Neural crest cell (in vitro differentiated cells): ENCODE results near the gene A3GALT2. TPM values are rescaled to one million over a fixed set of nuclear protein-coding genes. Genes with fewer than 3 reads are reported as not detected.

Experiments
- DNase-seq: peaks from one replicate; pipeline ENCODE4 v3.0.0; 2021; ENCODE audit warnings: low read depth, mixed read lengths, low spot score
- H3K27ac Mint-ChIP-seq: one replicate; pipeline ENCODE4 v1.8.0; 2021; ENCODE audit warnings: mild to moderate bottlenecking, mixed read lengths; ENCODE audit not compliant: unreplicated experiment
- H3K27me3 Mint-ChIP-seq: 2 replicates; pipeline ENCODE4 v1.8.0; 2021; ENCODE audit warnings: low read depth, mild to moderate bottlenecking, mixed read lengths
- H3K36me3 Mint-ChIP-seq: 2 replicates; pipeline ENCODE4 v1.8.0; 2021; ENCODE audit warnings: low read depth, mild to moderate bottlenecking, mixed read lengths
- H3K4me1 Mint-ChIP-seq: 2 replicates; pipeline ENCODE4 v1.8.0; 2021; ENCODE audit warnings: mixed read lengths
- H3K4me3 Mint-ChIP-seq: one replicate; pipeline ENCODE4 v1.8.0; 2021; ENCODE audit warnings: mild to moderate bottlenecking, mixed read lengths
- H3K9me3 Mint-ChIP-seq: 2 replicates; pipeline ENCODE4 v1.8.0; 2021; ENCODE audit warnings: mixed read lengths
- total RNA-seq: library from RNA; stranded (reverse); gene quantifications from 2 replicates; pipeline ENCODE4 v1.2.1, GENCODE V29; 2021
- TF ChIP-seq, protein P1 (sequence below): fragments of 200-600 bp; sonication (generic); conservative IDR thresholded peaks from 2 replicates; pipeline ENCODE4 v1.5.0; 2021; ENCODE audit warnings: antibody characterized with exemption, mild to moderate bottlenecking

Gene A3GALT2
- total RNA-seq, 1 donor from 2014 or later = not detected

DNA sequence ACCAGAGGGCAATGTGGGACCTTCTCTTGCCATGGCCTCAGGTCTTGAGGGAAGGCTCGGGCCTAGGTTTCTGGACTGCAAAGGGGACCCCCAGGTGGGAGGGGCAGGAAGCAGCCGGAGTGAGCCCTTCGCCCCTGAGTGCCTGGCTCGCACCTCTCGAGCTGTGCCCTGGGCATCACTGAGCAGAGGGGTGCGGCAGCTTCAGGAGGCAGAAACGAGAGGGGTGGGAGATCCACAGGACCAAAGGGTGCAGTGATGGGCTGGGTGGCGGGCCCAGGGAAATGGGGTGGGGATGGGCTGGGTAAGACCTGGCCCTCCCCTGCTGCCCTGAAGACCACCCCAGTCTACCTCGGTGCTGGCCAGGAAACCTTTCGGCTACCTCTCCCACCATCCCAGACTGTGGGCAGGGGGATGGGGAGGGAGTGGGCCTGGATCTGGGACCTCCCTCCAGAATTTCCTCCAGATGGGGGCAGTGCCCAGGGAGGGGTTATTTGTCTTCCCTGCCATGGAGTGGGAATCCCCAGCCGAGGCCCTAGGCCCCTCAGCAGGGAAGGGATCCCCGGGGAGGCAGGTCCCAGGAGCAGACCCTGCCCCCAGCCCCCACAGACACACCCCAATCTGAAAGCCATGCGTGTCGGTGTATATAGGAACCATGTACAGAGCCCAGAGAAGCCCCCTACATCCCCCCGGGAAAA lies 21.3 kb downstream of the A3GALT2 start:
- H3K36me3 Mint-ChIP-seq = peaks cover 25% of the 10 kb centered on the region
- no peak overlapping the region for H3K27ac Mint-ChIP-seq
- H3K27me3 Mint-ChIP-seq = no peaks in the 10 kb centered on the region
- H3K4me1 Mint-ChIP-seq = peaks cover 4% of the 10 kb centered on the region
- no peak for DNase-seq
- TF ChIP-seq, protein P1, sequence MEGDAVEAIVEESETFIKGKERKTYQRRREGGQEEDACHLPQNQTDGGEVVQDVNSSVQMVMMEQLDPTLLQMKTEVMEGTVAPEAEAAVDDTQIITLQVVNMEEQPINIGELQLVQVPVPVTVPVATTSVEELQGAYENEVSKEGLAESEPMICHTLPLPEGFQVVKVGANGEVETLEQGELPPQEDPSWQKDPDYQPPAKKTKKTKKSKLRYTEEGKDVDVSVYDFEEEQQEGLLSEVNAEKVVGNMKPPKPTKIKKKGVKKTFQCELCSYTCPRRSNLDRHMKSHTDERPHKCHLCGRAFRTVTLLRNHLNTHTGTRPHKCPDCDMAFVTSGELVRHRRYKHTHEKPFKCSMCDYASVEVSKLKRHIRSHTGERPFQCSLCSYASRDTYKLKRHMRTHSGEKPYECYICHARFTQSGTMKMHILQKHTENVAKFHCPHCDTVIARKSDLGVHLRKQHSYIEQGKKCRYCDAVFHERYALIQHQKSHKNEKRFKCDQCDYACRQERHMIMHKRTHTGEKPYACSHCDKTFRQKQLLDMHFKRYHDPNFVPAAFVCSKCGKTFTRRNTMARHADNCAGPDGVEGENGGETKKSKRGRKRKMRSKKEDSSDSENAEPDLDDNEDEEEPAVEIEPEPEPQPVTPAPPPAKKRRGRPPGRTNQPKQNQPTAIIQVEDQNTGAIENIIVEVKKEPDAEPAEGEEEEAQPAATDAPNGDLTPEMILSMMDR = no peak
- H3K9me3 Mint-ChIP-seq = no peaks in the 10 kb centered on the region
- no peak overlapping the region for H3K4me3 Mint-ChIP-seq

DNA sequence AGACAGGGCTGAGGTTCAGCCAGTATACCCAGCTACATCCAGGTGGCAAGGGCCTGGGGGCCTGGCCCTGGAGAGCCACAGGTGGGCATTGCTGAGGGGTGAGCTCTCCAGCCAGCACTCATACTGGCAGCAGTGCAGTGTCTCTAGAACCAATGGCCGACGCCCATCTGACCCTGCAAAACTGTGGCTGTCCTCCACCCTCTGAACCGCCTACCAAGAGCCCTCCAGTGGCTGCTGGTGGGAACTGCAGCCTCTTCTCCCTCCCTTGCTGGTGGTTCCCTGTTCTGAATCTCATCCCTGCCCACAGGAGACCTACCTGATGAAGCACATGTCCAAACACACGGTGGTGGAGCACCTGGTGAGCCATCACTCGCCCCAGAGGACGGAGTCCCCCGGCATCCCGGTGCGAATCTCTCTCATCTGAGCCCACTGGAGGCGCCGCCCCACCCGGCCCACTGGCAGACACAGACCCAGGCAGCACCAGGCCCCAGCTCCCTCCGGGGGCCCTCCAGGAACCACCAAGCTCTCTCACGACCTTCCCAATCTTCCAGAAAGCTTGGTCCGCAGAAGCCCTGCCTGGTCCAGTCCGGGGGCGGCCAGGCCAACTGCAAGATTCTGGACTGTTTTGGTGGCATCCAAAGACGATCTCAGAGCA lies 22.1 kb downstream of the A3GALT2 start:
- H3K4me3 Mint-ChIP-seq = no peak overlapping the region
- H3K4me1 Mint-ChIP-seq = peaks cover 4% of the 10 kb centered on the region
- H3K27me3 Mint-ChIP-seq = no peaks in the 10 kb centered on the region
- no peaks in the 10 kb centered on the region for H3K9me3 Mint-ChIP-seq
- TF ChIP-seq, protein P1 = peak; percentile 76
- H3K36me3 Mint-ChIP-seq = peaks cover 30% of the 10 kb centered on the region
- DNase-seq = peak; percentile 69
- no peak overlapping the region for H3K27ac Mint-ChIP-seq

DNA sequence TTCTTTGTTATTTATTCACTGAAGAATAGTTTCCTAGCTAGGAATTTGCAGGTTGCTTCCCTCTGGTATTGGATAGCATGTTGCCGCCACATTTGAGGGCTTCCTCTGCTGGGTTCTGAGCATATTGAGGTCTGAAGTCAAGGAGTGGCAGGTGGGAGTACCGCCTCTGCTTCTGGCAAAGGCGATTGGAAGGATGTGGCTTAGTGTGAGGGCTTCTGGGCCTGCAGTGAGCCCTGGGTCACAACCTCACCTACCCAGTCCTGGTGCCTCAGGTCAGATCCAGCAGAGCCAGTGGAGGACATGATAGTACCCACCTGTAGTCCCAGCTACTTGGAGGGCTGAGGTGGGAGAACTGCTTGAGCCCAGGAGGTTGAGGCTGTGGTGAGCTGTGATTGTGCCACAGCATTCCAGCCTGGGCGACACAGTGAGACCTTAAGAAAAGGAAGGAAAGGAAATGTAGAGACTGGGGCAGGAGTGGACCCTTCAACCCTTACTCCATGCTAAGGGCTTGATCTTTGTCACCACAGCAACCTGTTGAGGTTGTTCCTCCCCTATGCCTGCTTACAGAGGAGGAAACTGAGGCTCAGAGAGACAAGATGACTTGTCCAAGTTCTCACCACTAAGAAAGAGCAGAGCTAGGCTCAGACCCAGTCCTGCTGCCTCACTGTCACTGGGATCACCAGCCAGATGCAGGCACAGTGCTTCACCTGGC lies 22.8 kb downstream of the A3GALT2 start:
- H3K4me1 Mint-ChIP-seq = peaks cover under 1% of the 10 kb centered on the region
- H3K27ac Mint-ChIP-seq = no peak overlapping the region
- no peaks in the 10 kb centered on the region for H3K9me3 Mint-ChIP-seq
- no peak overlapping the region for H3K4me3 Mint-ChIP-seq
- peaks cover 27% of the 10 kb centered on the region for H3K36me3 Mint-ChIP-seq
- TF ChIP-seq, protein P1 = no peak
- no peak for DNase-seq
- no peaks in the 10 kb centered on the region for H3K27me3 Mint-ChIP-seq

DNA sequence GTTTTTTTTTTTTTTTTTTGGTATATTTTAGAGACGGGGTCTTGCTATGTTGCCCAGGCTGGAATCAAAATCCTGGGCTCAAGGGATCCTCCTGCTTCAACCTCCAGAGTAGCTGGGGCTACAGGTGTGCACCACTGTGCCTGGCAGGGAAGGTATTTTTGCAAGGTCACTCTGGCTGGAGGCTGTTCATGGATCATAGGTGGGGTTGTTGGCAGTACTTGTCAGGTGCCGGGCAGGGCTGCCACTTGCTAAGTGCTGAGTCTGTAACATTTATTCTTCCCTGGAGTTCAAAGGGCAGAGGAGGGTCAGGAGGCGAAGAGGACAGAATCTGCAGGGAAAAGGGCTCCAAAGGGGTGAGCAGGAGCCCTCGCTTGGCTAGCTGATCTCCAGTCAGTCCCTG lies 24.1 kb downstream of the A3GALT2 start:
- Mint-ChIP-seq H3K4me3 (no peak overlapping the region), H3K27me3 (no peaks in the 10 kb centered on the region), H3K27ac (no peak overlapping the region), H3K4me1 (no peaks in the 10 kb centered on the region), H3K36me3 (peaks cover 22% of the 10 kb centered on the region), H3K9me3 (no peaks in the 10 kb centered on the region)
- TF ChIP-seq, protein P1 = no peak
- DNase-seq = no peak

DNA sequence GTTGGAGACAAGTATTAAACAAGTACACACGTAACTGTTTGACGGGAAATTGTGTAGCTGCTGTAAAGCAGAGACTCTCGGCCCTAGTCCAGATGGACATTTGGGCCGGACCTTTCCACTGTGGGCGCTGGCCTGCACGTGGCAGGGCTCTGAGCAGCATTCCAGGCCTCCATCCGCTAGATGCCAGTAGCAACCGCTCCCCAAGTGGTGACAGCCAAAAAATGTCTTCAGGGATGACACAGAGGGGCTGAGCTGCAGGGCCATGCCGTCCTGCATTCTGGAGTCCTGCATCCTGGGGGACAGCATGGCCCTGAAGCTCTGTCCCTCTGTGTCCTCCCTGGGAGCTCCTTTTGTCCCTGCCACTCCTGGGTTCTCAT lies 24.8 kb downstream of the A3GALT2 start:
- no peak for DNase-seq
- Mint-ChIP-seq H3K36me3 (peaks cover 17% of the 10 kb centered on the region), H3K27me3 (no peaks in the 10 kb centered on the region), H3K4me1 (no peaks in the 10 kb centered on the region), H3K4me3 (no peak overlapping the region), H3K27ac (no peak overlapping the region), H3K9me3 (no peaks in the 10 kb centered on the region)
- TF ChIP-seq, protein P1 = no peak
